Keratinocyte (primary cell): Measurements from ENCODE around the gene NNAT. TPM values are rescaled to one million over a fixed set of nuclear protein-coding genes. Genes with fewer than 3 reads are reported as not detected.

Experiments used
- DNase-seq: peaks from one replicate; pipeline ENCODE4 v3.0.0-alpha.2; 2011; ENCODE audit warnings: low read depth, missing footprints, low spot score
- FAIRE-seq: peaks from 2 replicates; lab custom pipeline; 2011; peaks lifted over from hg19 to GRCh38; lab: Jason Lieb, UNC
- H2AFZ ChIP-seq: 2 replicates; pipeline ENCODE4 v1.6.0; 2012; ENCODE audit warnings: low read length, control low read depth, inconsistent platforms; ENCODE audit not compliant: control insufficient read depth
- H3K27ac ChIP-seq: 2 replicates; pipeline ENCODE4 v1.5.1; 2011; ENCODE audit warnings: low read length; ENCODE audit not compliant: control insufficient read depth, insufficient read depth
- H3K27me3 ChIP-seq: 3 replicates; pipeline ENCODE4 v1.6.0; 2011; ENCODE audit warnings: low read length; ENCODE audit not compliant: control insufficient read depth, insufficient read depth; ENCODE audit errors: extremely low read depth
- H3K36me3 ChIP-seq, 2 experiments: 2 replicates in 1 of 2; 3 replicates in 1 of 2; pipeline ENCODE4 v1.5.1; 2011; ENCODE audit warnings: low read length in 2 of 2, mild to moderate bottlenecking in 1 of 2; ENCODE audit not compliant: control insufficient read depth in 2 of 2, insufficient read depth in 2 of 2; ENCODE audit errors: extremely low read depth in 1 of 2
- H3K4me1 ChIP-seq: 3 replicates; pipeline ENCODE4 v1.5.1; 2011; ENCODE audit warnings: low read length; ENCODE audit not compliant: control insufficient read depth, insufficient read depth; ENCODE audit errors: extremely low read depth
- H3K4me2 ChIP-seq: 3 replicates; pipeline ENCODE4 v1.6.0; 2011; ENCODE audit warnings: low read depth, low read length; ENCODE audit not compliant: control insufficient read depth, insufficient read depth; ENCODE audit errors: extremely low read depth
- H3K4me3 ChIP-seq, 3 experiments: fragments of 200-600 bp in 1 of 3; sonication (generic) in 1 of 3; 2 replicates in 2 of 3; 3 replicates in 1 of 3; pipeline ENCODE4 v1.5.1; 2011 to 2016; ENCODE audit warnings: low read length in 3 of 3, mild to moderate bottlenecking in 3 of 3, control low read depth in 2 of 3, inconsistent platforms in 1 of 3, low read depth in 1 of 3, mixed read lengths in 1 of 3, mixed run types in 1 of 3, moderate library complexity in 1 of 3; ENCODE audit not compliant: control insufficient read depth in 2 of 3, insufficient read depth in 2 of 3; ENCODE audit errors: extremely low read depth in 1 of 3
- H3K79me2 ChIP-seq: 2 replicates; pipeline ENCODE4 v1.6.0; 2012; ENCODE audit warnings: low read length; ENCODE audit not compliant: control insufficient read depth, insufficient read depth
- H3K9ac ChIP-seq: 3 replicates; pipeline ENCODE4 v1.6.0; 2011; ENCODE audit warnings: low read length; ENCODE audit not compliant: control insufficient read depth, insufficient read depth; ENCODE audit errors: extremely low read depth
- H3K9me1 ChIP-seq: 3 replicates; pipeline ENCODE4 v1.6.0; 2011; ENCODE audit warnings: low read length; ENCODE audit not compliant: control insufficient read depth, insufficient read depth; ENCODE audit errors: extremely low read depth
- H3K9me3 ChIP-seq: 2 replicates; pipeline ENCODE4 v1.5.1; 2012; ENCODE audit warnings: low read depth, low read length; ENCODE audit not compliant: control insufficient read depth
- H4K20me1 ChIP-seq: 3 replicates; pipeline ENCODE4 v1.6.0; 2011; ENCODE audit warnings: low read length; ENCODE audit not compliant: control insufficient read depth, insufficient read depth; ENCODE audit errors: extremely low read depth
- EZH2 ChIP-seq: IDR thresholded peaks from one replicate; pipeline ENCODE4 v1.6.1; 2012; ENCODE audit warnings: inconsistent platforms, mild to moderate bottlenecking, low read length, moderate library complexity
- dilution Hi-C: fragments of 300-500 bp; cut with MboI; formaldehyde crosslinking; loops from one replicate; pipeline ENCODE4 v1.7.0; 2020; ENCODE audit warnings: low sequenced_read_pairs; ENCODE audit not compliant: extremely low pct_ligation_motif_present
- polyA plus RNA-seq, 5 experiments: library from polyadenylated mRNA; depleted of rRNA in 3 of 5; stranded (reverse) in 3 of 5; stranded (forward) in 1 of 5; unstranded in 1 of 5; fragments of >200 nt; gene quantifications; 1 replicate in 1 of 5; 2 replicates in 3 of 5; 3 replicates in 1 of 5; pipeline versions ENCODE4 v1.2.1 to v1.2.3, GENCODE V29; 2011 to 2012; ENCODE audit warnings: missing spikeins in 2 of 5, low read depth in 1 of 5, low replicate concordance in 1 of 5
- TF ChIP-seq, protein P1 (sequence below), 3 experiments: IDR thresholded peaks in 1 of 3; conservative IDR thresholded peaks in 1 of 3; optimal IDR thresholded peaks in 1 of 3; 2 replicates in 2 of 3; 3 replicates in 1 of 3; pipeline versions ENCODE3 to v1.5.1; 2011; ENCODE audit warnings: low read length in 3 of 3, mild to moderate bottlenecking in 3 of 3, moderate library complexity in 2 of 3, control low read depth in 1 of 3, inconsistent platforms in 1 of 3; ENCODE audit not compliant: insufficient read depth in 2 of 3; ENCODE audit errors: extremely low read depth in 1 of 3

NNAT gene
- polyA plus RNA-seq, 1 donor (not counting 4 experiments of a cell fraction or from before 2014, with no cell fraction given), result 0.79 TPM

GRCh38 chr20:37566590-37567330 is 45.7 kb downstream of the NNAT start:
- dilution Hi-C loops, result no loop called here
- Histone ChIP-seq H3K4me2 (no peak overlapping the region), H4K20me1 (no peaks in the 10 kb centered on the region), H3K27ac (no peak overlapping the region), H2AFZ (no peak overlapping the region), H3K4me1 (no peaks in the 10 kb centered on the region), H3K79me2 (no peaks in the 10 kb centered on the region), H3K36me3 (no peaks in the 10 kb centered on the region), H3K9me1 (no peaks in the 10 kb centered on the region), H3K9ac (no peak overlapping the region), H3K4me3 (no peak overlapping the region), H3K9me3 (no peaks in the 10 kb centered on the region), H3K27me3 (peaks cover 38% of the 10 kb centered on the region)
- no peak for FAIRE-seq
- DNase-seq, result no peak
- no peak for TF ChIP-seq EZH2
- TF ChIP-seq, protein P1, sequence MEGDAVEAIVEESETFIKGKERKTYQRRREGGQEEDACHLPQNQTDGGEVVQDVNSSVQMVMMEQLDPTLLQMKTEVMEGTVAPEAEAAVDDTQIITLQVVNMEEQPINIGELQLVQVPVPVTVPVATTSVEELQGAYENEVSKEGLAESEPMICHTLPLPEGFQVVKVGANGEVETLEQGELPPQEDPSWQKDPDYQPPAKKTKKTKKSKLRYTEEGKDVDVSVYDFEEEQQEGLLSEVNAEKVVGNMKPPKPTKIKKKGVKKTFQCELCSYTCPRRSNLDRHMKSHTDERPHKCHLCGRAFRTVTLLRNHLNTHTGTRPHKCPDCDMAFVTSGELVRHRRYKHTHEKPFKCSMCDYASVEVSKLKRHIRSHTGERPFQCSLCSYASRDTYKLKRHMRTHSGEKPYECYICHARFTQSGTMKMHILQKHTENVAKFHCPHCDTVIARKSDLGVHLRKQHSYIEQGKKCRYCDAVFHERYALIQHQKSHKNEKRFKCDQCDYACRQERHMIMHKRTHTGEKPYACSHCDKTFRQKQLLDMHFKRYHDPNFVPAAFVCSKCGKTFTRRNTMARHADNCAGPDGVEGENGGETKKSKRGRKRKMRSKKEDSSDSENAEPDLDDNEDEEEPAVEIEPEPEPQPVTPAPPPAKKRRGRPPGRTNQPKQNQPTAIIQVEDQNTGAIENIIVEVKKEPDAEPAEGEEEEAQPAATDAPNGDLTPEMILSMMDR (optimal IDR thresholded peaks at IDR 0.05 in 1 of 3, IDR thresholded peaks at IDR 0.05 in 1 of 3, conservative IDR thresholded peaks at IDR 0.05 in 1 of 3; ENCODE audit: extremely low read depth in 1 of 3, insufficient read depth in 2 of 3, low read length in 3 of 3), result no peak

DNA sequence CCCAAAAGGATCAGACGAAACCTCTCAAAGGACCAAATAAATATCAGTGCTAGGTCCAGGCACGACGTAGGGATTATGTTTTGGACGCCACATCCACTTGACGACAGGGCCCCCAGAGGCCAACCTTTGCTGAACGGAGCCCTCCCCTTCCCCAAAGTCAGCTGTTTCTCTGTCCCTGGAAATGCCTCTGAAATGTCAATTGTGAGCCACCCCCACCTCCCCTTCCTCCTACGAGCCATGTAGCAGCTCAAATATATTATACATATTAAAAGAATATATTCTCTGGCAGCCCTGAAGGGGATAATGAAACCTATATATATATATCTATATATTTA is 46.2 kb downstream of the NNAT start:
- H3K9ac ChIP-seq, result no peak overlapping the region
- no peak overlapping the region for H2AFZ ChIP-seq
- no peaks in the 10 kb centered on the region for H3K79me2 ChIP-seq
- H4K20me1 ChIP-seq, result no peaks in the 10 kb centered on the region
- no peak for TF ChIP-seq EZH2
- TF ChIP-seq, protein P1 (optimal IDR thresholded peaks at IDR 0.05 in 1 of 3, IDR thresholded peaks at IDR 0.05 in 1 of 3, conservative IDR thresholded peaks at IDR 0.05 in 1 of 3; ENCODE audit: extremely low read depth in 1 of 3, insufficient read depth in 2 of 3, low read length in 3 of 3), result no peak
- H3K4me1 ChIP-seq, result no peaks in the 10 kb centered on the region
- FAIRE-seq (no peak), DNase-seq (no peak)
- H3K27ac ChIP-seq, result no peak overlapping the region
- no peak overlapping the region for H3K4me2 ChIP-seq
- no peaks in the 10 kb centered on the region for H3K9me3 ChIP-seq
- H3K4me3 ChIP-seq, result no peak overlapping the region
- H3K27me3 ChIP-seq, result peaks cover 38% of the 10 kb centered on the region
- no peaks in the 10 kb centered on the region for H3K9me1 ChIP-seq
- no peaks in the 10 kb centered on the region for H3K36me3 ChIP-seq
- dilution Hi-C loops, result no loop called here
